ENCODE measurements around the gene FAM43B.

- TF ChIP-seq YY1 (IDR thresholded peaks at IDR 0.05; ENCODE audit: insufficient read depth, insufficient read length) (no peak), ZNF274 (IDR thresholded peaks at IDR 0.05; ENCODE audit: low read depth, low read length) (no peak)
Measured at GRCh38 chr1:20584890-20585289, 32.5 kb downstream of the FAM43B start.

All from NT2/D1 (cell line).